ENCODE measurements around the gene GPR158. TPM values are rescaled to one million over a fixed set of nuclear protein-coding genes. Genes with fewer than 3 reads are reported as not detected.

Gene GPR158
- total RNA-seq, 2 experiments from 2014 or later = not detected

DNA sequence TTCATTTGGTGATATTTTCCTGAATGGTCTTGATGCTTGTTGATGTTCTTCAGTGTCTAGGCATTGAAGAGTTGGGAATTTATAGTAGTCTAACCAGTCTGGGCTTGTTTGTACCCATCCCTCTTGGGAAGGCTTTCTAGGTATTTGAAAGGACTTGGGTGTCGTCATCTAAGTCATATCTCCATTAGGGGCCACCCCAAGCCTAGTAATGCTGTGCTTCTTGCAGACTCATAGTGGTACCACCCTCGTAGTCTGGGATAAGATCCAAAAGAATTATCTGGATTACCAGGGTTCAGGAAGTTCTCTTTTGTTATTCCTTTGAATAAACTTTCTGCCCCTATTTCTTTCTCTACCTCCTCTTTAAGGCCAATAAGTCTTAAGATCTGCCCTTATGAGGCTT is 439.9 kb downstream of the GPR158 start:
- intact Hi-C loops (cut with micrococcal nuclease; ENCODE audit: unreplicated experiment) = no loop called here
- Histone ChIP-seq H3K9me3 (ENCODE audit: low read length) (no peaks in the 10 kb centered on the region), H3K9me2 (ENCODE audit: insufficient read depth, low read length) (no peaks in the 10 kb centered on the region), H3K4me2 (ENCODE audit: low read length) (no peak overlapping the region), H3K36me3 (ENCODE audit: insufficient read depth, low read length) (no peaks in the 10 kb centered on the region), H3K79me2 (ENCODE audit: insufficient read depth, low read depth, low read length) (no peaks in the 10 kb centered on the region), H4K20me1 (ENCODE audit: insufficient read depth, low read length) (no peaks in the 10 kb centered on the region), H3K4me3 (ENCODE audit: low read depth, low read length, poor library complexity, severe bottlenecking) (no peak overlapping the region), H3K4me1 (ENCODE audit: insufficient read depth, low read length, poor library complexity, severe bottlenecking) (no peaks in the 10 kb centered on the region), H3K27ac (ENCODE audit: low read depth, low read length, poor library complexity, severe bottlenecking) (no peak overlapping the region), H2AFZ (ENCODE audit: low read length) (no peak overlapping the region)
- ChIA-PET CTCF (ENCODE audit: unreplicated experiment) (no interaction called here), POLR2A (no interaction called here)
- no peak for DNase-seq (ENCODE audit: low spot score)
- no TSS peak for BruUV-seq (replicated peaks)
- TF ChIP-seq CTCF (conservative IDR thresholded peaks at IDR 0.05; ENCODE audit: low read length) (no peak), EZH2phosphoT487 (IDR thresholded peaks at IDR 0.05; ENCODE audit: borderline replicate concordance, low read depth, low read length) (no peak)

GRCh38 chr10:25615926-25616325 is 441.1 kb downstream of the GPR158 start:
- CTCF ChIA-PET (ENCODE audit: unreplicated experiment) = no interaction called here
- TF ChIP-seq CTCF (conservative IDR thresholded peaks at IDR 0.05; ENCODE audit: low read length) (no peak), EZH2phosphoT487 (IDR thresholded peaks at IDR 0.05; ENCODE audit: borderline replicate concordance, low read depth, low read length) (no peak)
- H2AFZ ChIP-seq (ENCODE audit: low read length) = no peak overlapping the region

DNA sequence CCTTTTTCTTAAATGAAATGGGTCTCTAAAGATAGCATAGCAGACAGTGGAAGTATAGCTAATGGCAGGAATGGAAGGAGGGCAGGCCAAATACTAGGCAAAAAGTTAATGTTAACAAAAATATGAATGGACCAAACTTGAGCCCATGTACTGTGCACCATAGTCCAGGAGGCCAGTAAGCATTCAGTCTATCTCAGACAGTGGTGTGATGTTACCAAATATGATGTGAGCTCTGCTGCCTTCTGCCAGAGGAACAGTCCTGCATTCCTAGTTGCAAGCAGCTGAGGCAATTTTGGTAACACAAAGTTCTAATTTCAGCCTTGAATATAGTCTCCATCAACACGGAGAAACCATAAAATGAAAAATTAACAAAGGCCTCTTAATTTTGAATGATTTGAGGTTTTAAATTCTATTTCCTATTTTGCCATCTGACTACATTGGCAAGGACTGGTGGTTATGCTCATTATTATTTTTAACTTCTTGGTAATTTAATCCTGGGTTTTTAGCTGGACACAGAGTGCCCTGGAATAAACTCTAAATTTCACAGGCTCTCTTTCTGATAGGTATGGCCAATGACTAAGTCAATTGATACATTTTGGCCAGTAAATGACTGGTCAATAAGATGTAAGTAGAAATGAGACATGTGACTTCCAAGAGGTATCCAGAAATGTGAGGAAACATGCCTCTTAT is 442.2 kb downstream of the GPR158 start:
- Histone ChIP-seq H3K4me1 (ENCODE audit: insufficient read depth, low read length, poor library complexity, severe bottlenecking) (no peaks in the 10 kb centered on the region), H3K27ac (ENCODE audit: low read depth, low read length, poor library complexity, severe bottlenecking) (no peak overlapping the region), H3K79me2 (ENCODE audit: insufficient read depth, low read depth, low read length) (no peaks in the 10 kb centered on the region), H3K4me2 (ENCODE audit: low read length) (no peak overlapping the region), H3K36me3 (ENCODE audit: insufficient read depth, low read length) (no peaks in the 10 kb centered on the region), H3K4me3 (ENCODE audit: low read depth, low read length, poor library complexity, severe bottlenecking) (no peak overlapping the region), H4K20me1 (ENCODE audit: insufficient read depth, low read length) (no peaks in the 10 kb centered on the region), H2AFZ (ENCODE audit: low read length) (no peak overlapping the region), H3K9me2 (ENCODE audit: insufficient read depth, low read length) (no peaks in the 10 kb centered on the region), H3K9me3 (ENCODE audit: low read length) (no peaks in the 10 kb centered on the region)
- TF ChIP-seq CTCF (conservative IDR thresholded peaks at IDR 0.05; ENCODE audit: low read length) = no peak
- TF ChIP-seq EZH2phosphoT487 (IDR thresholded peaks at IDR 0.05; ENCODE audit: borderline replicate concordance, low read depth, low read length) = no peak
- intact Hi-C loops (cut with micrococcal nuclease; ENCODE audit: unreplicated experiment) = no loop called here
- no TSS peak for BruUV-seq (replicated peaks)
- ChIA-PET CTCF (ENCODE audit: unreplicated experiment) (no interaction called here), POLR2A (no interaction called here)
- DNase-seq (ENCODE audit: low spot score) = no peak

More at GRCh38 chr10:25615926-25616325, 441.1 kb downstream of the GPR158 start:
- no peaks in the 10 kb centered on the region for H4K20me1 ChIP-seq (ENCODE audit: insufficient read depth, low read length)
- no peak for DNase-seq (ENCODE audit: low spot score)
- no peak overlapping the region for H3K4me2 ChIP-seq (ENCODE audit: low read length)
- H3K27ac ChIP-seq (ENCODE audit: low read depth, low read length, poor library complexity, severe bottlenecking) = no peak overlapping the region
- no peaks in the 10 kb centered on the region for H3K4me1 ChIP-seq (ENCODE audit: insufficient read depth, low read length, poor library complexity, severe bottlenecking)
- intact Hi-C loops (cut with micrococcal nuclease; ENCODE audit: unreplicated experiment) = no loop called here
- BruUV-seq (replicated peaks) = no TSS peak
- no peaks in the 10 kb centered on the region for H3K9me2 ChIP-seq (ENCODE audit: insufficient read depth, low read length)
- H3K9me3 ChIP-seq (ENCODE audit: low read length) = no peaks in the 10 kb centered on the region
- POLR2A ChIA-PET = no interaction called here
- H3K79me2 ChIP-seq (ENCODE audit: insufficient read depth, low read depth, low read length) = no peaks in the 10 kb centered on the region
- no peak overlapping the region for H3K4me3 ChIP-seq (ENCODE audit: low read depth, low read length, poor library complexity, severe bottlenecking)
- H3K36me3 ChIP-seq (ENCODE audit: insufficient read depth, low read length) = no peaks in the 10 kb centered on the region

Data from OCI-LY7 (cell line).